Activated naive CD8-positive, alpha-beta T cell (primary cell): Measurements from ENCODE around the gene DAP.

ENCODE experiments used
- H3K27ac Mint-ChIP-seq: one replicate; pipeline ENCODE4 v1.8.0; 2021; ENCODE audit warnings: mixed read lengths
- H3K27me3 Mint-ChIP-seq: one replicate; pipeline ENCODE4 v1.8.0; 2021; ENCODE audit warnings: mixed read lengths
- H3K36me3 Mint-ChIP-seq: one replicate; pipeline ENCODE4 v1.8.0; 2021; ENCODE audit warnings: mixed read lengths
- H3K4me1 Mint-ChIP-seq: one replicate; pipeline ENCODE4 v1.8.0; 2021; ENCODE audit warnings: low read depth, mixed read lengths
- H3K4me3 Mint-ChIP-seq: one replicate; pipeline ENCODE4 v1.8.0; 2021; ENCODE audit warnings: mild to moderate bottlenecking, mixed read lengths
- H3K9me3 Mint-ChIP-seq: one replicate; pipeline ENCODE4 v1.8.0; 2021; ENCODE audit warnings: low read depth, mixed read lengths

The DAP gene

DNA sequence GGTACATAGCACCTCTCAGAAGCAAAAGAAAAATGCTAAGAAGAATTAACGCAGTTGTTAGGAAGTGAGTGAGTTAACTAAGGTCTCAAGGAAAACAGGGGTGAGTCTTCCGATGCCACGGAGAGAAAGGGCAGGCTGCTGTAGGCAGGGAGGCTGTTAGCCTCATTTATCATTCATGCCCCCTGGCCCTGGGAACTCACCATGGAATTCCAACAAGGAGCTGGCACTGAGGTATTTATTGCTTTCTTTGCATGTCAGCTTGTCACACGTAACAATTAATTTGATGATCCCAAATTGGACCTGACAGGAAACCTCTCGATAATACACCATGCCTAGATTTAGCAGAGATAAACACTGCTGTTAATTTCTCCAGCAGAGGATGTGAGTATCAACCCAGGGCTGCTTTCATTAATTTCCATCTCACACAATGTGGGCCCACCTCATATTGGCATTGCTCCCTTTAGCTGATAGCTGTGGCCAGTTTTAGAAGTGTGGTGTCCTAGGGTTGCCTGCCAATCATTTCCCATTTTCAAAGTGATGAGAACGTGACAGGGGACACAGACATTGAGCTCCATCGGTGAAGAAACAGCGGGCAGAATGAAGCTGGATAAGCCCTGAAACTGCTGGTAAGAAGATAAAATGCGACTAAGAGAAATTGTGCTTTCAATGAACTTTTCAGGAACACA is 45.3 kb downstream of the DAP start:
- Mint-ChIP-seq H3K36me3 (peaks cover 10% of the 10 kb centered on the region), H3K9me3 (no peaks in the 10 kb centered on the region), H3K27me3 (no peaks in the 10 kb centered on the region), H3K4me1 (peaks cover 3% of the 10 kb centered on the region), H3K4me3 (no peak overlapping the region), H3K27ac (no peak overlapping the region)

DNA sequence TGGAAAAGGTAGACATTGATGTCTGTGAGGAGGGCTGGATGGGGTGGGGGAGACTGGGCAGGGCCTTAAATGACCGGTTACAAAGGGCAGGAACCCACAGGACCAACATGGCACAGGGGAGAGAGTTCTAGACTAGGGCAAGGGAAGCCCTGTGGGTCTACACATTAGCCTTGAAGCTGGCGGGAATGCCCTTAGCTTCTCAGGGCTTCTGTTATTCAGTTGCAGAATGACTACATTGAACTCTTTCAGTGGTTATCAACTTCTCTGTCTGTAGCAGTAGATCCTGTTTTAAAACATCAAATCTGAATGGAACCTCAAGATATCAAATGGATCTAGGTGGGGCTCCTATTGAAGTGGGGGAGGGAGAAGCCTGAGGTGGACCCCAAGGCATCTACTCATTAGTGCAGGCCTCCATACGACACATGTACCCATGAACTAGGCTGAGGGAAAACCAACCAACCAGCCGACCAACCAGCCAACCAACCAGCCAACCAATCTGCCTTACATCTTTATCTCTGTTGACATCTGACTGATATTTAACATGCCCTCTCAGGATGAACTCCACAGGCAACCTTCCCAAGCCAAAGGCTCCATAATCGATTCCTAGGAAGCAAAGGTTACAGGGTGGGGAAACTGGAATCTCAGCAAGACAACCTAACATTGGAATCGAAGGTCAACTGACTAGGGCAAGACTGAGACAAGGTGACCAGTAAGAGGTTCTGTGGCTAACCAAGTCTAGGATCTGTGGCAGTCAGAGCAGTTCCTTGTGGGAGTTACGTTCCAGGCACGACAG is 48.3 kb downstream of the DAP start:
- no peak overlapping the region for H3K4me3 Mint-ChIP-seq
- peaks cover 6% of the 10 kb centered on the region for H3K36me3 Mint-ChIP-seq
- no peaks in the 10 kb centered on the region for H3K9me3 Mint-ChIP-seq
- peaks cover 3% of the 10 kb centered on the region for H3K4me1 Mint-ChIP-seq
- no peaks in the 10 kb centered on the region for H3K27me3 Mint-ChIP-seq
- no peak overlapping the region for H3K27ac Mint-ChIP-seq

DNA sequence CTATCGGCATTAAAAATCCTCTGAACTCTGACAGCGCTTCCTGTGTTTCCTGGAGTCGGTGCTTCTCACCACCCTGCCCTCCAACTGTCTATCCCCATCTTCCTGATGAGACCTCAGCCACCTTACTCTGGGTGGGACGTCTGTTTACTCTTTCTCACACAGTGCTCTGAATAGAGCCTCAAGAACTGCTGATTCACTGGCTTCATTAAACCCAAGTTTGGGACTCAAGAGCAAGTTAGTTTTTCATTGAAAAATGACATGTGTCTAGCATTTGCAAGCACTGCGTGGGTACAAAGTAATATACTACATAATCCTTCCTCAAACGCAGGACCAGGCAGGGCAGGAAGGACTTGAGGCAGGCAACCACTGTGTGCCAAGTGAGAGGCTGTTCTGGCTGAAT is 49.5 kb downstream of the DAP start:
- H3K4me3 Mint-ChIP-seq, result no peak overlapping the region
- H3K27me3 Mint-ChIP-seq, result no peaks in the 10 kb centered on the region
- no peaks in the 10 kb centered on the region for H3K36me3 Mint-ChIP-seq
- peak overlapping the region; percentile 36 for H3K27ac Mint-ChIP-seq
- peaks cover 5% of the 10 kb centered on the region for H3K4me1 Mint-ChIP-seq
- H3K9me3 Mint-ChIP-seq, result no peaks in the 10 kb centered on the region

DNA sequence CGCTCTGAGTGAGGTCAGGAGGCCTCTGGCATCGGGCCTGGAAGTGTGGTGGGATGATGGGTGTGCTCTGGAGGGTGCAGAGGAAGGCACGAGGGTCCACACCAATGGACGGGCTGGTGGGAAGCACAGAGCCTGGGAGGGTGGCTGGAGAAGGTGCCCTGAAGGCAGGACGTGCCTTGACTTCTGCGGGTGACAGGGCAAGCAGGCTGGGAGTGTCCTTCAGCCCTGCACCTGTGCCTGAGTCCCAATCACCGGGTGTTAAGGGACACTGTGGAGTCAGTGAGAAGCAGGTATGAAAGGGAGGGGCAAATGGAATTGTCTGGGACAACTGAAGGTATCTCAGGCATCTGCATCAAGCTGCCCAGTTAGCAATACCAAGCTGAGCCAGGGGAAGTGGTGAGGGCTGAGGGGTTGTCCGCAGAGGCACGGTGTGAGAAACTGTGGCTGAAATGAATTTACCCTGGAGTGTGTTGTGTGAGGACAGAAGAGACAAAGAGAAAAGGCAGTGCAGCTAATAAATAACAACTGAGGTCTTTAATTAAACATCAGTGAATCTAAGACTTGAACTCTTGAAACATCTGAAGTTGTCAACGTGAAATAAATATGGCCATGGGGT is 50.4 kb downstream of the DAP start:
- no peak overlapping the region for H3K4me3 Mint-ChIP-seq
- no peaks in the 10 kb centered on the region for H3K36me3 Mint-ChIP-seq
- H3K27ac Mint-ChIP-seq, result no peak overlapping the region
- no peaks in the 10 kb centered on the region for H3K27me3 Mint-ChIP-seq
- H3K9me3 Mint-ChIP-seq, result no peaks in the 10 kb centered on the region
- H3K4me1 Mint-ChIP-seq, result peaks cover 15% of the 10 kb centered on the region

DNA sequence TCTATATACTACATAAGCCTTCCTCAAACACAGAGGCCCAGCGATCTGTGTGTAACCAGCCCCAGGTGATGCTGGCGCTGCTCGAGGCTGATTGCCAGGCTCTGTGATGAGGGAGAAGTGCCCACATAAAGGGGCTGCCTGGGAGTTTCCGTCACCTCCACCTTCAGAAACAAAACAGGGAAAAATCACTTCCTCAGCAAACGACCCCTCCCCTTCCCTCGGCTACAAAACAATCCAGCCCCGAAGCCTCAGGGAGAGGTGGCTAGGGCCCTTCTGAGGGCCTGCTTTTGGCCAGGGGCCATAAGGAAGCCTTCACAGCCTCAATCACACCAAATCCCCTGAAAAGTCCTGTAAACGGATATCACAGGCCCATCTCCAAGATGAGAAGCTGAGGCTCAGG is 51.1 kb downstream of the DAP start:
- H3K4me1 Mint-ChIP-seq, result peaks cover 22% of the 10 kb centered on the region
- no peaks in the 10 kb centered on the region for H3K9me3 Mint-ChIP-seq
- no peak overlapping the region for H3K27ac Mint-ChIP-seq
- H3K4me3 Mint-ChIP-seq, result no peak overlapping the region
- H3K27me3 Mint-ChIP-seq, result no peaks in the 10 kb centered on the region
- no peaks in the 10 kb centered on the region for H3K36me3 Mint-ChIP-seq

DNA sequence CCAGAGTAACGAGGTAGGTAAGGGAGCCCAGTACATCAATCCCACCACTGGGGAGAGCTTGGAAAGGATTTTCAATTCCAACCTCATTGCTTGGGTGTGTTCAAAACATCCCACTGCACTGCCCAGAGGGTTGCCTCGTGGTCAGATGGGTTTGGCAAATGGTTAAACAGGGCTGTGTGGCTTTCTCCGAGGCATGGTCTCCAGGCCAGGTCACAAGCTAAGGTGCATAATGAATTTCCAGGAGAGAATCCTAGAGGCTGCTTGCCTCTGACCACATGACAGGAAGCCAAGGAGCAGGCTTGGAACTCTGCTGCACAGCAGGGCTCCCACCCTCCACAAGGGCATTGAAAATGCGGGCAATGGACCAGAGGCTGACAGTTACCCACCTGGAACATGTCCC is 51.6 kb downstream of the DAP start:
- Mint-ChIP-seq H3K27me3 (no peaks in the 10 kb centered on the region), H3K27ac (no peak overlapping the region), H3K4me3 (no peak overlapping the region), H3K4me1 (peaks cover 27% of the 10 kb centered on the region), H3K9me3 (no peaks in the 10 kb centered on the region), H3K36me3 (no peaks in the 10 kb centered on the region)

DNA sequence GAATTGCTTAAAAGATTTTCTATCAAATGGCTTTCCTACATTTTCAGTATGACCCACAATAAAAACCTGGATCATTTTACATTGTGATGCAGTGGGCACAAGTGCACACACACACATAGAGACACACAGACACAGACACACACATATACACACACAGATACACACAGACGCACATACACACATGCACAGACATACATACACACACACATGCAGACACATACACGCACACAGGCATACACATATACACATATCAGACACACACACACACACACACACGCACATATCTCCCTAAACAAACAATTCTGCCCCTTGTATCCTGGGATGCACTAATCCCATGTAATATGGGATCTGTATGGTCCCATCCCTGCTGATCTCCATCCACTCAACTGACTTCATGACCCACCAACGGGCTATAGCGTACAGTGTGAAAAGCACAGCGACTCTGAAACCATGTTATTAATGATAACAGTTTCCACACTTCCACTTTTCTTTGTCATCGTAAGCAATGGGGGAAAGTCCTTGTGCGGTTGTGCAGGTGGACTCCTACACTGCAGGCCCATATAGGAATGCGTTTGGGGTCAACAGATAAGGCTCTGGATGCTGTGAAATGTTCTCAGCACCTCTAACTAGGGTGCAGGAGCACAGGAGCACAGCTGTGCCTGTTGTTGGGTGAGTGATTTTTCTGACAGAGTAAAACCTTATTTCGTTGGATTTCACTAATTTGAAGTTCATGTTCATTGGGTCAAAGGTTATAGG is 52.7 kb downstream of the DAP start:
- H3K9me3 Mint-ChIP-seq, result no peaks in the 10 kb centered on the region
- no peak overlapping the region for H3K4me3 Mint-ChIP-seq
- no peaks in the 10 kb centered on the region for H3K36me3 Mint-ChIP-seq
- no peak overlapping the region for H3K27ac Mint-ChIP-seq
- no peaks in the 10 kb centered on the region for H3K27me3 Mint-ChIP-seq
- peaks cover 30% of the 10 kb centered on the region for H3K4me1 Mint-ChIP-seq

DNA sequence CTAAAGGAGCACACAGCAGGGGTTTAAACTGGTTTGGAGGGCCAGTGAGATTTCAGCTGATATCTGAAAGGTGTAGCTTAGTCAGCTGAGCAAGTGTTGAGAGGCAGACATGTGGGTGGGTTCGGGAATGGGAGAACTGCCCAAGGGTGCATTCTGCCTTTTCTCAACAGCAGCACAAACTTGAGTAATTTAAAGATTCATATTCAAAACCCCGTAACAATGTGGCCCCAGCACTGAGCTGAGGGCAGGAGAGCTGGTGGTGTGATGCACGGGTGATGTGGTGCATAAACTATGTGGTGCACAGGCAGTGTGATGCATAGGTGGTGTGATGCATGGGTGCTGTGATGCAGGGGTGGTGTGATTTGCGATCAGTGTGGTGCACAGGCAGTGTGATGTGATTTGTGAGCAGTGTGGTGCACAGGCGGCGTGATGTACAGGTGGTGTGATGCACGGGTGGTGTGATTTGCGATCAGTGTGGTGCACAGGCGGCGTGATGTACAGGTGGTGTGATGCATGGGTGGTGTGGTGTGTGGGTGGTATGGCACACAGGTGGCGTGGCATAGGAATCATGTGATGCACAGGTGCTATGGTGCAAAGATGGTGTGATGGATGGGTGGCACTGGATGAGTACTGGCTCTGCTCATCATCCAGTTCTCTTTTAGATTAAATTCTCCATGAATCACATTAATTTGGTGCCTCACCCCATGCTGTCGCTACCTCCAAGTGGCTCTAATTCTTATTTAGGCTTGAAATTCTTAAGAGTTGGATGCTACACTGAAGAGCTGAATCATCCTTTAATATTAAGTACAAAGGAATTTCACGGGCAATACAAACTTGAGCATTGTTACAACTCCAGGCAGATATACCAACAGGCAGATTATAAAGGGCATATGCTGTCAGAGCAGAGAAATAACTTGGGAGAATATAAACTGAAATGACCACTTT is 53.6 kb downstream of the DAP start:
- H3K9me3 Mint-ChIP-seq, result no peaks in the 10 kb centered on the region
- H3K36me3 Mint-ChIP-seq, result no peaks in the 10 kb centered on the region
- no peaks in the 10 kb centered on the region for H3K27me3 Mint-ChIP-seq
- no peak overlapping the region for H3K27ac Mint-ChIP-seq
- no peak overlapping the region for H3K4me3 Mint-ChIP-seq
- H3K4me1 Mint-ChIP-seq, result peaks cover 28% of the 10 kb centered on the region

DNA sequence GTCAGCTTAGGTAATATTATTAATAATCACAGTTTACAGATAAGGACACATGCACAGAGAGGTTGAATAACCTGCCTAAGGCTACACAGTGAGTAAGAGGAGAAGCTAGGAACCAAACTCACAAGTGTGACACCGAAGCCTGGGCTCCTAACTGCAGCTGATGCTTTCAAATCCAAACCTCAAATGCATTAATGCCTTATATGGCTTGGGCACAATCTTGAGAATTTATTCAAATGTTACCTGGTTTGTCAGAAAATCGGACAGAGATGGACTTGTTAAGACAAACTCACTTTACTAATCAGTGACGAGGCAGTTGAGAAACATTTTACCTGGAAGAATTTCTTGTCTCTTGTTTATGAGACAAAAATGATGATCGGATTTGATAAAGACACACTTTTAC is 54.7 kb downstream of the DAP start:
- Mint-ChIP-seq H3K4me3 (no peak overlapping the region), H3K9me3 (no peaks in the 10 kb centered on the region), H3K36me3 (no peaks in the 10 kb centered on the region), H3K4me1 (peaks cover 30% of the 10 kb centered on the region), H3K27me3 (no peaks in the 10 kb centered on the region), H3K27ac (no peak overlapping the region)

DNA sequence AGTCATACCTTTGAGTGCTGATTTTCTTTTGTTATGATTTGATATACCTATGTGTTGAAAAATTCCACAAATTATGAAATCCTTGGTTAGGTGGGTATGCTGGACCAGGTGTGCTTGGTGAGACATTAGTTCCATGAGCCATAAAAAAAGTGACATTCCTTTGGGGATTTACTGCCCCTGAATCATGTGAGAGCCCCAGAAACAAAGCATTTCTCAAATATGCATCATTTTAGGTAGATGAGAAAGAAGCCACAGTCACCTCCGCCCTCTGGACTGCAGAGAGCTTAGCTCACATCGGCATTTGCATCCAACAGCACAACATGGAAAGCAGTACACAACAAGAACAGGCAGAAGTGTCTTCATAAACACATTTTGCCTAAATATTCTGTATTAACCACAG is 55.3 kb downstream of the DAP start:
- H3K4me3 Mint-ChIP-seq, result peak overlapping the region; percentile 4
- peaks cover 30% of the 10 kb centered on the region for H3K4me1 Mint-ChIP-seq
- no peaks in the 10 kb centered on the region for H3K27me3 Mint-ChIP-seq
- no peaks in the 10 kb centered on the region for H3K36me3 Mint-ChIP-seq
- H3K9me3 Mint-ChIP-seq, result no peaks in the 10 kb centered on the region
- peak overlapping the region; percentile 75 for H3K27ac Mint-ChIP-seq

DNA sequence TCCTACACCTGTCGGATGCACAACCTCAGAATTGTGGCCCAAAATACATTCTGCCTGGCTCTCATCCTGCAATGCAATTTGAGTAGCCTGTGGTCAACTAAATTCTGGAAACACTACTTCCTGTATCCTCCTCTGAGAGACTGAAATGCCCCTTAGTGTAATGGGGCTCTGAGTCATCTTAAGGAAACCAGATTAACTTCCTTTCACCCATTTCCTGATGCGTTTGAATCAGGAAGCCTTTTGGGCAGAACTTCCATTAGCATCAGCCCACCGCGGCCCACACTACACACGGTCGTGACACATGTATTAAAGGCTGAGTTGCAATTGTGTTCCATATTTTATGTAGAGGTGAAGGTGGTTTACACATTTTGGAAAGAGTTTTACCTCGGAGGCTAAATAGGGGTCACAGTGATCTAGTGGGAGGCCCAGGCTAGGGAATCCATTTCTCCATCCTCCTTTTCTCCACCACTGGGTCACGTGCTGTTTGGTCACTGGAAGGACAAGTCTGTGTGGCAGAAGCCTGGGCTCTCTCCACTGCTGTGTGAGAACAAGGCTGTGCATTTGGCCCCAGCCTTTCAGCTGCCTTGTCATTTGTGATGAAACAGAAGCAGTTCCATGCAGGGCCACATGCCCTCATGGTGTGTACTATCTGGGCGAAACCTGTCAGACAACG is 55.9 kb downstream of the DAP start:
- Mint-ChIP-seq H3K9me3 (no peaks in the 10 kb centered on the region), H3K4me1 (peaks cover 32% of the 10 kb centered on the region), H3K4me3 (peak overlapping the region; percentile 4), H3K36me3 (no peaks in the 10 kb centered on the region), H3K27ac (peak overlapping the region; percentile 75), H3K27me3 (no peaks in the 10 kb centered on the region)

DNA sequence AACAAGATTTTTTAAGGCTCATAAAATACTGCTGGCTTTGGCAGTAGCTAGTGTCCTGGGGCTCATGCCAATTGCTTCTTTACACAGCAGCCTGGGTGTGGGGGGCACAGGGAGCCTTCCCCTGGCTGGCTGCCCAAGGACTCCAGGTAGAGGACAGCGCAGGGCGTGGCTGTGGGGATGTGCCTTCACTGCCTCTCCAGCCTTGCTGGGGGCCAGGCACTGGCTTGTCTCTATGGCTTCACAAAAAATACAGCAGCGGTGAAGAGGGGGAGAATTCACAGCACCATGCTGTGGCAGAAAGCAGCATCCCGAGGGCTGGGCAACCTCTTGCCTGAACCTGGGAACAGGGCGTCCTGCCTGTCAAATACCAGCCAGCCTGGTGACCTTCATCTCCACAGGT is 57.4 kb downstream of the DAP start:
- H3K4me1 Mint-ChIP-seq, result peaks cover 38% of the 10 kb centered on the region
- no peak overlapping the region for H3K27ac Mint-ChIP-seq
- no peaks in the 10 kb centered on the region for H3K27me3 Mint-ChIP-seq

DNA sequence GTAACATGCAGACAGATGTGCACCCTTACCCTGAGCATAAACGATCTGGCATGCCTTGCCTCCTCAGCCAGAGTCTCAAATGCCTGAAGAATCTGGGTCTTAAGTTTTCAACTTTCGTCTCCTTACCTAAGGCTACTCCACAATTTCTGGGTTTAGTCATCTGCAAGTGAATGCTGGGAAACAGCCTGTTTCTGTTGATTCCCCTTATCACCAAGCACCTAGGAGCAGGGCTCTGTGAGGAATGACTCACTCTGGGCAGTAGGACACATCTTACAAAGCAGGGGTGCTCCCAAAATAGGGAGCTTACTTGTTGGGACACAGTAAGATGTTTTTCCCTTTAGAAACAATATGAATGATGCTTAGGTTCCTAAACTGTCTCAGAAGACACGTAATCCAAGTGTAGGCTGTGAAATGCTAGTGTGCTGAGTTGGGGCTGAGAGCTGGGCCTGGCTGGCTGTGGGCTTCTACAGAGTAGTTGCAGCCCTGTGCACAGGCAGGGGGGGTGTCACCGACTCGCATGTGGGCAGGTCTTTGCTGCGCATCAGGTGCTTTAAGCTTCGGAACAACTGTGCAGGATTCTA is 58.0 kb downstream of the DAP start:
- Mint-ChIP-seq H3K4me1 (peaks cover 40% of the 10 kb centered on the region), H3K27me3 (no peaks in the 10 kb centered on the region), H3K9me3 (no peaks in the 10 kb centered on the region), H3K36me3 (peaks cover 2% of the 10 kb centered on the region), H3K4me3 (no peak overlapping the region), H3K27ac (no peak overlapping the region)

More for the DNA sequence above, 57.4 kb downstream of the DAP start:
- Mint-ChIP-seq H3K4me3 (no peak overlapping the region), H3K9me3 (no peaks in the 10 kb centered on the region), H3K36me3 (peaks cover 2% of the 10 kb centered on the region)
